C4-2B (cell line): Measurements from ENCODE around the gene PTK6.

Experiments used
- CTCF ChIP-seq: fragments of 450-650 bp; conservative IDR thresholded peaks from 2 replicates; pipeline ENCODE4 v1.5.1; 2017; ENCODE audit warnings: mild to moderate bottlenecking
- ZFX ChIP-seq: fragments of 450-650 bp; IDR thresholded peaks from 2 replicates; pipeline ENCODE4 v1.6.1; 2017

GRCh38 chr20:63497946-63498935 lies 38.9 kb downstream of the PTK6 start:
- TF ChIP-seq ZFX (peak; percentile 5; the same call in 1 of the 2 replicates), CTCF (no peak)
